CD1c-positive myeloid dendritic cell (primary cell): Measurements from ENCODE around the gene PARVA.

ENCODE experiments used
- DNase-seq: peaks from one replicate; pipeline ENCODE4 v3.0.0-alpha.2; 2016; ENCODE audit errors: extremely low spot score

The PARVA gene

DNA sequence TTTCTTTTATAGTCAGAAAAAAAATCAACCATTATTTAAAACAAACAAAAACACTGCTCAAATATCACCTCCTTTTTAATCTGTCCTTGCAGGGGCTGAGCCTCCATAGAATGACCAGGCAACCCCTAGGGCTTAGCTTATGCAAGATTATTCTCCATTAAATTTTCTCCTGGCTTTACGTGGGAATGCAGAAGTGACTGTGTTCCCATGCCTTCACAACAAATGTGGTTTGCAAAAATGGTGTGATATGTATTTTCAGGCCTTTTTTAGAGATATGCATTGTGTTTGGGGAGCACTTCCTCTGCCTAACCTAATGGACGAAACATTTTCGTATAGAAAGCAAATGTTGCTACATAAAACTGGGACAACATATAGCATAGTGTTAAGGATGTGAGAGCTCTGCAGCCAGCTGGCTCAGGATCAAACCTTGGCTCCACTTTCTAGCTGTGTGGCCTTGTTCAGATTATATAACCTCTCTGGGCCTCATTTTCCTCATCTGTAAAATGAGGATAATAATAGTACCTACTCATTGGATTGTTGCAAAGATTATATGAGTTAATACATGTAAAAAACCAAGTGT is 82.6 kb downstream of the PARVA start:
- no peak for DNase-seq

DNA sequence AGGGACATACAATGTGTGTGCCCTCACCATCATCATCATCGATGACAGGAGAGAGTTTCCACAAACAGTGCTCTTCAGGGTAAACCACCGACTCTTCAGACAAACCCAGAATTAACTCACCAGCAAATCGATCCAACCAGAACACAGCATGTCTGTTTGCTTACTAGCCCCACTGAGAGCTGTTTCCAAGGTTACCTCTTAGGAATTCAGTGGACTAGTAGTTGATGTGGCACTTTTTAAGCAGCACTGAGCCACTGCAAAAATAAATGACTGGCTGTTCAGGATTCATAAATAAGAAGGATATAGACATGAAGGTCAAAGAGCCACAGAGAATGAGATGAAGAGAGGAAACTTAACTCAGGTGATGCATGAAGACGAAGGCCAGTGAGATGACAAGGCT is 83.1 kb downstream of the PARVA start:
- no peak for DNase-seq

DNA sequence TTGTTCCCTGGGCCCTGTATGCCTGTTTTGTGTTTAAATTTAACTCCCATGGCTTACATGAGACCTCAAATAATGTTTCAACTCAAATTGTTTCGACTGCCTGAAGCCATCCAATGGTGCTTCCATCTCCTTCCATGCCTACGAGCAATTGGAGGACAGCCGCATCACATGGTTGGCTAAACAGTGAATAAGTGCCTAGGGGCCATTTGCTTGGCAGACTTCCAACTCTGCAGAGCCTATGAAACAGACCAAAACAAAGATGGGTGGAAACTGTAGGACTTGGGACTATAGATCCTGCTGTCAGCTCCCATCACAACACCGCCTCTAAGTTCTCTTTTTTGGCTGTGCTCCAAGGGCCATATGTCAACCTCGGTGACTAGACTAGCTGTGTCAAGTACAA is 84.1 kb downstream of the PARVA start:
- DNase-seq: no peak

DNA sequence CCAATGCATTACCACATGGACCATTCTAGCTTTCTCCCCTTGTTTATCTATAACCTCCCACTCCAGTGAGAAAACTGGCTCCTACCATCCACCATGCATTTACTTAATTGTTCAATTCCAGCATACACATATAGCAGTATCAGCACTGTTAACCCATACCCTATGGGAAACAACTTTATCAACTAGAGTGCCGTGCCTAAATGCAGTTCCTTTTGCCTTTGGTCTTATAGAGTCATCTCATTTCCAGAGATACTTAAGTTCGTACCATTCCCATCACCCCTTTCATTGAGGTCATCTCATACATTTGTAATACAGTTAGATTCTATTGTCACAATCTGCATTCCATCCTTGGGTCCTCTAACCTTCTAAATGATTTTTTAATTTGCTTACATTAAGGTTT is 86.9 kb downstream of the PARVA start:
- DNase-seq: no peak

DNA sequence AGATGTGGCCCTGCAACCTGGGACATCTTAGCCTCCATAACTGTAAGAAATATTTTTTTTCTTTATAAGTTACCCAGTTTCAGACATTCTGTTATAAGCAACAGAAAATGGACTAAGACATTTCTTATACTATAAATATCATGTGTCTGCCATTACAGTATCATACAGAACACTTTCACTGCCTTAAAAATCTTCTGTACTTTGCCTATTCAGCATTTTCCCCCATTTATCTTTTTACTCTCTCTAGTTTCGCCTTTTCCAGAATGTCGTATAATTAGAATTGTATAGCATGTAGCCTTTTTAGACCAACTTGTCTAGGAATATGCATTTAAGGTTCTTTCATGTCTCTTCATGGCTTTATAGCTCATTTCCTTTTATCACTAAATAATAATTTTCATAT is 88.0 kb downstream of the PARVA start:
- no peak for DNase-seq

DNA sequence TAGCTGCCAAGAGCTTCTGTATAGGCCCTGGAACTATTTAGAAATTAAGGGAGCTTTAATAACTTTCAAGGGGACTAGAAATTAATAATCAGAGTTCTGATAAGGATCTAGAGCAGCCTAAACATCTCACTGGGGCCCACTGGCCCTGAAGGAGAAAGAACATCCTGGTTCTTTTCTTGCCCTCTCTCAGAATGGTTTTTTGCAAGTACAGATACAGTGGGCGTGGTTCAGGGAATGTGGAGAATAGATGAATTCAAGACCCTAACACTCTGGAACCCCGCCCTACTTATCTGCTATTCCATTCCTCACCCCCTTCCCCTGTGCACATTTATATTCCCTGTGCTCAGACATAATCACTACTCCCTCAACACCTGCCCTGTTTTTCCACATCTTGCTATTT is 90.2 kb downstream of the PARVA start:
- no peak for DNase-seq

DNA sequence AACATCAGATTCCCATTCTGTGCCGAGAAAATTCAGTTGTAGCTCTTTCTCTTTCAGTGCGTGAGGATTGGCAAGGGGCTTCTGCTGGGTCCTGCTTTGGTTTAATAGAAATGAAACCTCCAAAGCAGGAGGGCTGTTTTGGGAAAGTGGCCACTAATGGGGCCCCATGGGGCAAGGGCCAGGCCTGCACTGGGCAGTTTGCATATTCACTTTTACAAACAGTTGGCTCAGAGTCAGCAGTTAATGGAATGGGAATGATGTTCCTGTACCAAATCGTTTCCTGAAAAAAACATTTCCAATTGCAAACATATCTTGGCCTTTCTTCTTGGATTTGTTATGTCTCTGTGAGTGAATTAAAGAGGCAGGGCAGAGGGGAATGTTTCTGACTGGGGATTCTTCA is 92.1 kb downstream of the PARVA start:
- no peak for DNase-seq

DNA sequence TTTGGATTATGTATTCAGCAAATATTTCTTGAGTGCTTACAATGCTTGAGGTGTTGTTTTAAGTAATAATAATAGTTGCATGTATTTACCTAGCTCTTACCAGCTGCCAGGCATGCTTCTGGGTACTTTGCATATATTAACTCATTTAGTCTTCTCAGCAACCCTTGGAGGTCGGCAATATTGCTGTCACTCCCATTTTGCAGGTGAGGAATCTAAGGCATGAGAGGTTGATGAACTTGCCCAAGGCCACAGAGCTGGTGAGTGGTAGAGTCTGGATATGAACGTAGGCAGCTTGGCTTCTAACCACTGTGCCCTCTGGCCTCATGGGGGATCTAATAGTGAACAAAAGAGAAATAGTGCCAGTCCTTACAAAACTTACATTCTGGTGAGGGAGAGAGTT is 92.9 kb downstream of the PARVA start:
- DNase-seq: no peak

DNA sequence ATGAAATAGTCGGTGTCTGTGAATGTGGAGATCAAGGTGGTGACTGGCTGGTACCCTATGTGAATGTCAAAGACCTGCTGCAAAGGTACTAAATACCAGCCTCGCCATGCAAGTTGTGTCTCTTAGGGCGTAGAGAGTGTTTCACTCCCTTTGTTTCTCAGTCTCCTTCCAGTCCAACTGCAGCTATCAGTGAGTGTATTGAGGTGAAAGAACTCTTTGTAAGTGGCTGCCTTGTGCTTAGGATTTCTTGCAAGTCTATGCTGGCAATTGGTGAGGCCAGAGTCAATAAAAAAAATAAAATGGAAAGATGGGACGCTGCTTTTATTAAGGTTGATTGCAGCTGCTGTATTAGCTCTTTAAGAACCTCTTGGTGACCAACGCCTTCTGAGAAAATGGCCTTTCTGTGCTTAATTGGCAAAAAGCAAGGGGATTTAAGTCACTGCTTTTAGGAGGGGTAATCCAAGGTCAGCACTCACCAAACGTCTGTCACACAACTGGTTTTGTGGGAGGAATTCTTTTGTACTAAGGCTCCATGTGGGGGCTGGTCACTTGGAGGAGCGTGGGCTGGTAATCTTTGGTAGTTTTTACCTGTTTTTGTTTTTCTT is 95.1 kb downstream of the PARVA start:
- DNase-seq: no peak

DNA sequence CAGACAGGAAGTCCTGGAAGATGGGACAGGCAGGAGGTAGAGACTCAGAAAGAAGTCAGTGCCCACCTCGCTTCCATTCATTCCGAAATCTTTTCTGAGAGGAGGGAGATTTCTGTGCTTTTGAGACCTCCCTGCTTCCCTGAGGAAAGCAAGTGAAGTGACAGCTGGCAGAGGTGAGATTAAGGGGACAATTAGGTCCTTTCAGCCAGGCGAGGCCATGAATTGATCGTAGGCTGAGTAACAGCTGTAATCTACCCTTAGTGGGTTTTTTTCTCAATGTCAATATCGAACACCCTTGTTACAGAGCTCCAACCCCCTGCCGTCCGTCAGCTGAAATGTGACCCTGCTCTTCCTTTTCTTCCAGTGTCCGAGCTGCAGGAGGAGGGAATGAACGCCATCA is 96.0 kb downstream of the PARVA start:
- DNase-seq: no peak

DNA sequence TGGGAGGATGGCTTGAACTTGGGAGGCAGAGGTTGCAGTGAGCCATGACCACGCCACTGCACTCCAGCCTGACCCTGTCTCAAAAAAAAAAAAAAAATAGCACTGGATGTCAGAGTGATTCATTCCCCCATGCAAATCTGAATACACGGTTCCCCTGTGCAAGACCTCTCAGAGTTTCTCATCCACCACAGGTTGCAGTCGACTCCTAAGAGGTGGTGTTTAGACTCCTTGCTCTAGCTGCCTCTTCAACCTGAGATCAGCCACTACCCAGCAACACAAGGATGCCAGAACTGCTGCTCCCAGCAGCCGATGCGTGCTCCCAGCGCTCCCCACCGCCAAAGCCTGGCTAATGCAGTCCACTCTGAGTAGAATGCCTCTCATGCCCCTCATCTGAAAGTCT is 97.5 kb downstream of the PARVA start:
- DNase-seq: no peak

DNA sequence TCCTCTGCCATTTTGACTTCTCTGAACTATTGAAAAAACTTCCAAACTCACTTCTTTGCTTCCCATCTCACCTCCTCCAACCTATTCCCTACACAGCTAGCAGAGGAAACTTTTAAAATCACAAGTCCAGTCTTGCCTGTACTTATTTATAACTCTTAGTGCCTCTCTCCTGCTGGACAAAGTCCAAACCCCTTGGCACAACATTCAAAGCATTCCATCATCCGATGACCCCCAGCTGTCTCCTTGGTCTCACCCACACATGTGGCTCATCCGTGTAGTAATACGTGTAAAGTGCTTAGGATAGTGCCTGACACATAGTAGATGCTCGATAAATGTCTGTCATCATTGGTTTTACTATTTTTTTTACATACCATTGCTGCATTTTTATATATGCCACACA is 101.4 kb downstream of the PARVA start:
- no peak for DNase-seq

DNA sequence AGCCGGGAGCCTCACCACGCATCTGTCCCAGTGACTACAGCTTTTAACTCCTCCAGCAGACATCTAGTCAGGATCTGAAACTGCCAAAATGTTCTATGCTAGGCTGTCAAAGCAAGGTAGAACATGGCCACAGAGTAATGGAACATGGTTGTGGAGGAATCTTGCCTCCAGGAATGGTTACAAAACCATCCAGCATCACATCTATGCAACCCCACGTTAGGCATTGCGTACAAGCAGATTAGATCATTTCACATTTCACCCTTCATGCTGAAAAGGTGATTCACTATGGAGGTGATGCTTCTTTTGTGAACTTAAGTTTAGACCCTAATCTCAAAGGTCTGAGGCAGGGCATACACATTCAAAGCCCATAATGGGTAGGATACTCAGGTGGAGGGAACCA is 103.0 kb downstream of the PARVA start:
- no peak for DNase-seq

DNA sequence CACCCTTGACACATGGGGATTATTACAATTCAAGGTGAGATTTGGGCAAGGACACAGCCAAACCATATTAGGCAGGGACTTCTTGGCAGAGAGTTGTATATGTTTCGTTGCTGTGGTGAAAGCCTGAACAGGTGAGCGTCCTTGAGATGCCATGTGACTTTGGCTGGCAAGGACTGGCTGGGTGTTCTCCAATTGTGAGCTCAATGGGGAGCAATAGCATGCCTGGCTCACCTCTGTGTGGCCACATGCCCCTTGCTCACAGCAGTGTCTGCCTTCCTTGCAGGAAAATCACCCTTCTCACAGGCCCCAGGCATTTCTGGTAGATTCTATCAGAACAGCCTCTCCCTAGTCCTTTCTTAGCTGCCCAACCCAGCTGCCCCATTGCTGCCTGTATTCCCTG is 105.5 kb downstream of the PARVA start:
- DNase-seq: no peak

DNA sequence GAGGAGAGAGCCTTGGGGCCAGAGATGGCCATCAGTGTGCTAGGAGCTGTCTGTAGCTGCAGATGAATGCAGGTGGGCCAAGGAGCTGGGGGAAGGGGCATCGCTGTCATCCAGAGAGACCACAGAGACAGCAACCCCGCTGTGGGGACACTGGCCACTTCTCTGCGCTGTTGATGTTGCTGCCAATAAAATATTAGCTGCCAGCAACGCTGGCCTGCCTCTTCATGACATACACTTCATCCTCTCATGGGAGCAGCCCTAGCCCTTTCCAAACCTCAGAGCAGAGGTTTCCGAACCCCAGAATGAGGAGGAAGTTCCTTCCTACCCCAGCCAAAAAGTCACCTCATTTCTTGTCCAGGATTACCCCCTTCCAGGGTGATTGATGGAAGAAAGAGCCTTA is 106.2 kb downstream of the PARVA start:
- DNase-seq: no peak

DNA sequence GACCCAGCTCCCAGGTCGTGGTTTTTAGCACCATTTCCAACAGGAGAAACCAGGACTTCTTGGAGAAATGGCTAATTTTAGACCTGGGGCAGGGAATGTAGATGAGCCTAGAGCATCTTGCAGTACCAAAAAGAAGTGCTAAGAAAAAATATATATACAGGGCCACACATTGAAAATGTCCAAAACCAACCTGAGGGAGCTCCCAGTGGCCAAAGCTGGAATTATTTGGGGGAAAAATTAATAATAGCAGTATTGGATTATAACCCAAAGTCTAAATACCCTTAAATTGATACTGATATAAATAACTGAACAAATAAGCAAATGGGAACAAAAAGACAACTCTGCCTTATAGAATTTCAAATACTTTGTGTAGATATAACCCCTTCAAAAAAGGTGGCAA is 108.0 kb downstream of the PARVA start:
- no peak for DNase-seq

DNA sequence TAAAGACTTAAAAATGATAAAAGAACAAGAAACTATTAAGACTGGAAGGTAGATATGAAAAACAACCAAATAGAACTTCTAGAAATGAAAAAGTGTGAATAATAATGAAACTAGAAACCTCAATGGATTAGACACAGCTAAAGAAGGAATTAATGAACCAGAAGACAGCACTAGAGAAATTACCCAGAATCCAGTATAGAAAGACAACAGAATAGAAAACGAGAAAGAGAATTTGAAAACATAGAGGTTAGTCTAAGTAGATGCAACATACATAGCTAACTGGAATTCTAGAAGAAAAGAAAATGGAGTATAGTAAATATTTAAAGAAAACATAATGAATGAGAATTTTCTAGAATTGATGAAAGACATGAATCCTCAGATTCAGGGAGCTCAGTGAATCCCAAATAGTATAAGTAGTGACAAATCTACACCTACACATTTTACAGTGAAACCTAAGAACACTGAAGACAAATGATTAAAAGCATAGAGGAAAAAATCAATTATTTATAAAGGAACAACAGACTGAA is 111.9 kb downstream of the PARVA start:
- no peak for DNase-seq

DNA sequence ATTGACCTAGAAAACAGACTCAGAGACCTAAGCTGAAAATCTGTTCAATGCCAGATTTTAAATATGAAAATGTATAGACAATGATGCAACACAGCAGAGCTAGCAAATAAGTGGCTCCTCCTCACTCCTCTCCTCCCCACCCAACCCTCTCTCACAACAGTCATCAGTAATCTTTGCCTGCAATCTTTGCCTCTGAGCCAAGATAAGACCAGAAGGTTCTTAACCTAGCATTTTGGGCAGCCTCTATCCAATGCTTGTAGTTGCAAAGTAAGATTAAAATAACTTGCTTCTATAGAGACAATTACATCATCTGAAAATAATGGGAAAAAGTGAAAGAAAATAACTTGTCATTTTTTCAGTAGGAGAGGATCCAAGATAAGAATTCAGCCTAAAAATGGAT is 117.3 kb downstream of the PARVA start:
- no peak for DNase-seq

DNA sequence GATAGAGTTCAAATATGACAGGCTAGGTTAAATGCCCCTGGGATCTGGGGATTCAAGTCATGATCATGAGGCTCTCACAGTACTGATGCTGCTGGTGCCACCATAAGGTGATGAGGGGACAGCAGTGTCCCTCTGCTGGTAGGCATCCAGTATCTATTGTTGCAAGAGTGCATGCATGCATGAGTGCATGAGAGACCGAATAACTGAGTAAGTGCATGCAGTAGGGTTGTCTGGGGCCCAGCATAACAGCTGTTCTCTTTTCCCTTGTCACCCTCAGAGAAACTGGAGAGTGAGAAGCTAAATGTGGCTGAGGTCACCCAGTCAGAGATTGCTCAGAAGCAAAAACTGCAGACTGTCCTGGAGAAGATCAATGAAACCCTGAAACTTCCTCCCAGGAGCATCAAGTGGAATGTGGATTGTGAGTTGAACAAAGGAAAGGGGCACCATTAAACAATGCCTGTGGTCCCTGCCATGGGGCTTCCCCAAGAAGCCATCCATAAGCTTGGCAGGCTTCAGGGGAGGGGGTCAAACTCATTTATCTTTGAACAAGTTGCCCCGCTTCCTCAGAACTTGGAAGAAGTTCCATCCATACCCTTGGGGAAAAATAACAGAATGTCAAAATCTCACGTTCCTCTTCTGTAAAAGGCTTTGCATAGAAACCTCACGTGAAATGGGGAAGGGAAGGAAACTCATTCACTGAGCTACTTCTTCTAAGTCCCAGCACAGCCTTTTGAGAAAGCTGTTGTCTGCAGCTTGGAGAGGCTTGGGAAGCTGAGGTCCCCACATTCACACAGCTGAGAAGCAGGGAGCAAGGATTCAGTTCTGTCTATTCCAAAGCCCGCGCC is 119.0 kb downstream of the PARVA start:
- DNase-seq: no peak

DNA sequence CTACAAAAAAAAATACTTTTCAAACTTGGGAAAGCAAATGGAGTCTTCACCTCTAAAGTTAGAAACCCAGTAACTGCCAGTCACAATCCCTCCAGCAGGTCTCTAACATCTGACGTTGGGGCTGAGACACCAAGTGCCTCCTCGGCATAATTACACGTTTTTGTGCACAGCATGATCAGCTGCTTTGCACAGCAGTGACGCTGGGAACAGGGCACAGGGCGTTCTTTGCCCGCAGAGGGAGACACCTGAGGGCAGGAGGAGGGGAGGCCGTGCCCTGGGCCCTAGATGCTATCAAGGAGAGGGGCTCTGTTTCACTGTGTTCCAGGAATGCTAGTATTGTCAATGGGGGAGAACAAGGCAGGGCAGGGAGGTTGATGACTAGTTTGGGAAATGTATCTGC is 120.1 kb downstream of the PARVA start:
- no peak for DNase-seq

DNA sequence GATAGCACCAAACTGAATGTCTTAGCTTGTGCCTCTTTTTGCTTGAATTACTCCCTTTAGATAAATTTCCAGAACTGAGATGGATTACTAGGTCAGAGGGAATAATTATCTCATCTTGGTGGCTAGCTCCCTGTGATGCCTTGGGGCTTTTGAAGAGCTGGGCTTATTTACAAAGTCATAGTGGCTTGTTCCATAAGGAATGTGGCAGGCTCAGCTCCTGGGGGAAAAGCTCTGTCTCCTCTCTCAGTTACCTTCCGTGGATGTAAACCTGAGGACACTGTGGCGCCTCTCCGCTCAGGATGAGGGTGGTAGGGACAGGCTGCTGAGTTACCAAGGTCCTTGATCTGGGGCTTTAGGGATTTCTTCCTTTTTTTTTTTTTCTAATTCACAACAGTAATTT is 121.7 kb downstream of the PARVA start:
- no peak for DNase-seq

DNA sequence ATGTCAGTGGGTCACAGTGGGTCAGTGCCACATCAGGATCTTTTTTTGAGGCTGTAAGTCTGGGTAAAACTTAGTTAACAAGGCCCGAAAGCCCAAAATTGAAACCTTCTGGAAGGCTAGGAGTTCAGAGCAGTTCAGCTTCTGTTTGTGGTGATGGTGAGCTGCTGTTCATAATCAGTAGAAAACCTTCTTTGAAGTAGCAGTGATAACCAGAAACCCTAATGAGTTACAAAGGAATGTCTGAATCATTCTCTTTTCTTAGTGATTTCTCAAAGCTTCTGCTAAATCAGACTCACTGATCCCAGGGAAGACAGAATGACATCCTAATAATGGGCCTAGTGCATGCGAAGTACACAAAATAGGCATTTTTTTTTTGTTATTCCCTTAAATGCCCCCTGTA is 124.7 kb downstream of the PARVA start:
- no peak for DNase-seq

DNA sequence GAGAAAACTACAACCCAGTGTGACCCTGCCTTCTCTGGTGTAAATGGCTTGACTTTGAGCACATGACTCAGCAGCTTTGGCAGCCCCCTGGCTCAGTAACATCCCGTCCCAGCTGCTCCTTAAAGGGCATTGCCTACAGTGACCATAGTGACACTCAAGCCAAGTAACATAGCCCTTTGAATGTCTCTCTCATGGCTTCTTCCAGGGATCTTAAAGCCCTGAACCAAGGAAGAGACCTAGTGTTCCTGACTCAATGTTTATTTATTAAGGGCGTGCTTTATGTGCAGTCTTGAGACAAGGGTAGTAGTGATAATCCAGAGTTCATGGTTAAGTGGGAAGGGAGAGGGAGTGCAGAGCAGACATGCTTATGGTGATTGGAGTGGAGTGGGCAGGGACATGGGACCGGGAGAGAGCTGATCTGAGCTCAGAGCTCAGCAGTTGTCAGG is 125.7 kb downstream of the PARVA start:
- no peak for DNase-seq
